AG04449 (cell line): ENCODE measurements around the gene PPIE.

Source experiments
- CTCF ChIA-PET: fragments of 350-600 bp; formaldehyde crosslinking; extraction: SDS; loops from one replicate; lab custom pipeline; 2021; ENCODE audit warnings: antibody characterized with exemption; lab: Yijun Ruan, JAX
- POLR2A ChIA-PET: fragments of 400-600, 350-600 bp; formaldehyde crosslinking; extraction: SDS; loops from one replicate; lab custom pipeline; 2020; ENCODE audit warnings: antibody characterized with exemption, inconsistent platforms; lab: Yijun Ruan, JAX
- DNase-seq: peaks from one replicate; pipeline ENCODE4 v3.0.0-alpha.2; 2010; ENCODE audit warnings: low read depth, low spot score
- H3K4me3 ChIP-seq: 2 replicates; pipeline ENCODE4 v1.5.1; 2011; ENCODE audit warnings: low read depth, mild to moderate bottlenecking, control low read depth, low read length
- CTCF ChIP-seq: IDR thresholded peaks from one replicate; pipeline ENCODE4 v1.5.1; 2011; ENCODE audit warnings: mild to moderate bottlenecking, moderate library complexity, low read length, control low read depth, inconsistent platforms; ENCODE audit not compliant: insufficient read depth; ENCODE audit errors: missing control alignments

The PPIE gene

GRCh38 chr1:39738622-39739366 lies at the start of gene PPIE:
PPIE (plus strand) TSS chr1:39738882; CDS start chr1:39738901, 19 bp downstream.
- no peak for DNase-seq
- H3K4me3 ChIP-seq, result peak within 1 kb of the TSS; percentile 85
- CTCF ChIA-PET, result interaction anchor here (0.7 to 1.8 kb wide), 7 partner anchors 11 to 200 kb away, joined by 3 to 6 read pairs (median 3); partner anchors contain the start of gene HPCAL4
- POLR2A ChIA-PET, result interaction anchor here (0.5 to 1.3 kb wide), 3 partner anchors 111 to 293 kb away, joined by 3 to 4 read pairs (median 3); no protein-coding TSS in a partner anchor
- TF ChIP-seq CTCF, result no peak

GRCh38 chr1:39689214-39689613 lies 49.5 kb upstream of the PPIE start:
- DNase-seq, result no peak
- no peak overlapping the region for H3K4me3 ChIP-seq
- ChIA-PET CTCF (interaction anchor here (0.6 to 1.1 kb wide), 3 partner anchors 24 to 36 kb away, joined by 3 read pairs; no protein-coding TSS in a partner anchor), POLR2A (no interaction called here)
- no peak for TF ChIP-seq CTCF

GRCh38 chr1:39689635-39690034 lies 49.0 kb upstream of the PPIE start:
- DNase-seq, result no peak
- no peak overlapping the region for H3K4me3 ChIP-seq
- POLR2A ChIA-PET, result no interaction called here
- no peak for TF ChIP-seq CTCF
- CTCF ChIA-PET, result interaction anchor here (0.6 to 4.2 kb wide), 4 partner anchors 23 to 84 kb away, joined by 3 to 18 read pairs (median 3); no protein-coding TSS in a partner anchor

GRCh38 chr1:39690225-39690624 lies 48.5 kb upstream of the PPIE start:
- ChIA-PET CTCF (interaction anchor here (1.1 to 6.1 kb wide), 4 partner anchors 18 to 84 kb away, joined by 3 to 34 read pairs (median 10); partner anchors contain the start of gene NT5C1A), POLR2A (no interaction called here)

GRCh38 chr1:39690794-39691382 lies 47.8 kb upstream of the PPIE start:
- CTCF ChIA-PET, result interaction anchor here (1.8 to 6.1 kb wide), 4 partner anchors 19 to 85 kb away, joined by 3 to 34 read pairs (median 13); partner anchors contain the start of gene NT5C1A
- TF ChIP-seq CTCF, result no peak
- no peak overlapping the region for H3K4me3 ChIP-seq
- DNase-seq, result no peak
- POLR2A ChIA-PET, result no interaction called here

More at GRCh38 chr1:39690225-39690624, 48.5 kb upstream of the PPIE start:
- no peak for DNase-seq
- no peak for TF ChIP-seq CTCF
- no peak overlapping the region for H3K4me3 ChIP-seq
